Measurements from ENCODE around the gene C11orf98. TPM values are rescaled to one million over a fixed set of nuclear protein-coding genes. Genes with fewer than 3 reads are reported as not detected.
"Not testable (repeated sequence)": the region's sequence is repeated elsewhere in the genome, so short reads cannot be mapped to it uniquely, and the experiment has no call there.

C11orf98 gene
- total RNA-seq, 1 donor, result 48.2 TPM

GRCh38 chr11:62666259-62666926 is 1.4 kb upstream of the C11orf98 start:
- DNase-seq (ENCODE audit: low read depth), result no peak
- no peak for TF ChIP-seq CTCF (IDR thresholded peaks at IDR 0.05; ENCODE audit: insufficient read depth, low read length)

GRCh38 chr11:62665599-62666258 is 719 bp upstream of the C11orf98 start:
- H3K4me3 ChIP-seq (ENCODE audit: low read depth, low read length), result peak overlapping the region; percentile 97
- TF ChIP-seq CTCF (IDR thresholded peaks at IDR 0.05; ENCODE audit: insufficient read depth, low read length), result no peak
- peak; percentile 74 for DNase-seq (ENCODE audit: low read depth)

More at GRCh38 chr11:62666259-62666926, 1.4 kb upstream of the C11orf98 start:
- H3K4me3 ChIP-seq (ENCODE audit: low read depth, low read length), result peak overlapping the region; percentile 97

- TF ChIP-seq CTCF (IDR thresholded peaks at IDR 0.05; ENCODE audit: insufficient read depth, low read length), result no peak
- H3K4me3 ChIP-seq (ENCODE audit: low read depth, low read length), result peak overlapping the region; percentile 97
- DNase-seq (ENCODE audit: low read depth), result peak; percentile 49
These were observed 470 bp downstream of the C11orf98 start for GRCh38 chr11:62664405-62665074.

- no peak for TF ChIP-seq CTCF (IDR thresholded peaks at IDR 0.05; ENCODE audit: insufficient read depth, low read length)
- DNase-seq (ENCODE audit: low read depth), result no peak
These were observed 8.1 kb downstream of the C11orf98 start for GRCh38 chr11:62656796-62657429.

GRCh38 chr11:62654297-62654696 is 10.7 kb downstream of the C11orf98 start:
- DNase-seq (ENCODE audit: low read depth), result no peak
- no peak overlapping the region for H3K4me3 ChIP-seq (ENCODE audit: low read depth, low read length)
- no peak for TF ChIP-seq CTCF (IDR thresholded peaks at IDR 0.05; ENCODE audit: insufficient read depth, low read length)

More at GRCh38 chr11:62656796-62657429, 8.1 kb downstream of the C11orf98 start:
- no peak overlapping the region for H3K4me3 ChIP-seq (ENCODE audit: low read depth, low read length)

- TF ChIP-seq CTCF (IDR thresholded peaks at IDR 0.05; ENCODE audit: insufficient read depth, low read length), result no peak
- DNase-seq (ENCODE audit: low read depth), result no peak
- peak overlapping the region; percentile 92 for H3K4me3 ChIP-seq (ENCODE audit: low read depth, low read length)
These were observed 12.6 kb downstream of the C11orf98 start for GRCh38 chr11:62652161-62653006.

GRCh38 chr11:62650283-62650682 is 14.7 kb downstream of the C11orf98 start:
- not testable (repeated sequence) for H3K4me3 ChIP-seq (ENCODE audit: low read depth, low read length); DNase-seq (ENCODE audit: low read depth)
